Dermis microvascular lymphatic vessel endothelial cell (primary cell): Measurements from ENCODE around the gene FRMPD1. TPM values are rescaled to one million over a fixed set of nuclear protein-coding genes. Genes with fewer than 3 reads are reported as not detected.

ENCODE experiments used
- DNase-seq, 2 donors: peaks; one replicate each; pipeline versions ENCODE4 v3.0.0 to v3.0.0-alpha.2; 2010; ENCODE audit warnings: low read depth in 2 of 2
- total RNA-seq: library from RNA; depleted of rRNA; stranded (reverse); fragments of >200 nt; gene quantifications from 2 replicates; pipeline ENCODE4 v1.2.1, GENCODE V29; 2014

FRMPD1 gene
- total RNA-seq, 1 donor from 2014 or later, result not detected

GRCh38 chr9:37678789-37679273, 28.1 kb downstream of the FRMPD1 start:
- DNase-seq, result no peak

- no peak for DNase-seq
Observed at GRCh38 chr9:37679649-37680402, 29.1 kb downstream of the FRMPD1 start.

- DNase-seq, result no peak
Observed at GRCh38 chr9:37682951-37683350, 32.2 kb downstream of the FRMPD1 start.

GRCh38 chr9:37683531-37684371, 33.0 kb downstream of the FRMPD1 start:
- no peak for DNase-seq

GRCh38 chr9:37692622-37693221, 42.0 kb downstream of the FRMPD1 start:
- DNase-seq, result no peak

GRCh38 chr9:37693260-37693659, 42.5 kb downstream of the FRMPD1 start:
- DNase-seq, result no peak

GRCh38 chr9:37694355-37694754, 43.6 kb downstream of the FRMPD1 start:
- no peak for DNase-seq

GRCh38 chr9:37696528-37696927, 45.8 kb downstream of the FRMPD1 start:
- no peak for DNase-seq

GRCh38 chr9:37700131-37700530, 49.4 kb downstream of the FRMPD1 start:
- no peak for DNase-seq

GRCh38 chr9:37700900-37701299, 50.1 kb downstream of the FRMPD1 start:
- DNase-seq, result no peak

- DNase-seq, result no peak
Observed at GRCh38 chr9:37705787-37706186, 55.0 kb downstream of the FRMPD1 start.

GRCh38 chr9:37706290-37706689, 55.5 kb downstream of the FRMPD1 start:
- no peak for DNase-seq

GRCh38 chr9:37707748-37708147, 57.0 kb downstream of the FRMPD1 start:
- no peak for DNase-seq

- no peak for DNase-seq
Observed at GRCh38 chr9:37710046-37710445, 59.3 kb downstream of the FRMPD1 start.

GRCh38 chr9:37715260-37715659, 64.5 kb downstream of the FRMPD1 start:
- DNase-seq, result no peak

GRCh38 chr9:37715991-37716505, 65.3 kb downstream of the FRMPD1 start:
- no peak for DNase-seq

- DNase-seq, result no peak
Observed at GRCh38 chr9:37719526-37719925, 68.8 kb downstream of the FRMPD1 start.

GRCh38 chr9:37727013-37727412, 76.3 kb downstream of the FRMPD1 start:
- no peak for DNase-seq

- no peak for DNase-seq
Observed at GRCh38 chr9:37729499-37729898, 78.7 kb downstream of the FRMPD1 start.

GRCh38 chr9:37730256-37730655, 79.5 kb downstream of the FRMPD1 start:
- DNase-seq, result no peak

GRCh38 chr9:37730839-37731238, 80.1 kb downstream of the FRMPD1 start:
- DNase-seq, result no peak
